Cardiac muscle cell (in vitro differentiated cells and primary cell): ENCODE results near the gene HAO2. TPM values are rescaled to one million over a fixed set of nuclear protein-coding genes. Genes with fewer than 3 reads are reported as not detected.

Experiments
- DNase-seq, 2 donors: peaks; one replicate each; pipeline versions ENCODE4 v3.0.0 to v3.0.0-alpha.2; 2010 to 2017; ENCODE audit warnings: low read depth in 1 of 2, low spot score in 1 of 2
- H3K27ac ChIP-seq: fragments of 200-600 bp; sonication (generic); 2 replicates; pipeline ENCODE4 v1.5.1; 2016
- H3K27me3 ChIP-seq: fragments of 200-600 bp; sonication (generic); 2 replicates; pipeline ENCODE4 v1.6.0; 2016; ENCODE audit warnings: control low read depth
- H3K36me3 ChIP-seq: fragments of 200-600 bp; sonication (generic); 2 replicates; pipeline ENCODE4 v1.5.1; 2016; ENCODE audit warnings: control low read depth
- H3K4me1 ChIP-seq: fragments of 200-600 bp; sonication (generic); 2 replicates; pipeline ENCODE4 v1.8.1; 2017; ENCODE audit warnings: low read depth, mild to moderate bottlenecking, mixed run types
- H3K4me3 ChIP-seq: fragments of 200-600 bp; sonication (generic); 2 replicates; pipeline ENCODE4 v1.5.1; 2016; ENCODE audit warnings: mild to moderate bottlenecking
- H3K9me3 ChIP-seq: fragments of 200-600 bp; sonication (generic); 2 replicates; pipeline ENCODE4 v1.5.1; 2017; ENCODE audit warnings: low read depth, mild to moderate bottlenecking, control low read depth
- polyA plus RNA-seq: library from polyadenylated mRNA; unstranded; fragments of >200 nt; fragmentation: Nextera tagmentation; extraction: Ambion mirVana; gene quantifications from 2 replicates; pipeline ENCODE4 v1.2.1, GENCODE V29; 2016
- total RNA-seq: library from RNA; depleted of rRNA; stranded (reverse); fragments of >200 nt; gene quantifications from 2 replicates; pipeline ENCODE4 v1.2.3, GENCODE V29; 2016
- TF ChIP-seq, protein P1 (sequence below): IDR thresholded peaks from 2 replicates; pipeline ENCODE4 v1.5.1; 2012; ENCODE audit warnings: low read depth, mild to moderate bottlenecking, low read length

The HAO2 gene
- total and polyA plus RNA-seq, 2 experiments from 2014 or later = not detected

DNA sequence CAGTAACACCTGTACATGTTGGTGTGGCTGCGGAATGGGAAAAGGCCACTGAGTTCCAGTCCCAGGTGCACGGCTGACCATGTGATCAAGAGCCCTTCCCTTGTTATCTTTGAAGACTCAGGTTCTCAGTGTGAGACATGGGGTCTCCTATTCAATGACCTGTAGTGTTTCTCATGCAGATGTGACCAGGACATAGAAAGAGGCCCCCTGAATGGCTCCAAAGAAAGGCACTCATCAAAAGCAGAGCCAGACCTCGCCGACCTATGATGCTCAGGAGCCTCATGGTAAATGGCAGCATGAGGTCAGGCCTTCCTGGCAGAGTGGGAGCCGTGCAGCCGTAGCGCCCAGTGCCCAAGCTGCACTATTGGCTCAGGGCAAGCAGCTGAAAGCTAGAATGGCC is 42.3 kb upstream of the HAO2 start:
- no peaks in the 10 kb centered on the region for H3K4me1 ChIP-seq
- H3K27ac ChIP-seq = no peak overlapping the region
- H3K4me3 ChIP-seq = no peak overlapping the region
- H3K27me3 ChIP-seq = peaks cover 18% of the 10 kb centered on the region
- H3K9me3 ChIP-seq = no peaks in the 10 kb centered on the region
- no peaks in the 10 kb centered on the region for H3K36me3 ChIP-seq
- TF ChIP-seq, protein P1, sequence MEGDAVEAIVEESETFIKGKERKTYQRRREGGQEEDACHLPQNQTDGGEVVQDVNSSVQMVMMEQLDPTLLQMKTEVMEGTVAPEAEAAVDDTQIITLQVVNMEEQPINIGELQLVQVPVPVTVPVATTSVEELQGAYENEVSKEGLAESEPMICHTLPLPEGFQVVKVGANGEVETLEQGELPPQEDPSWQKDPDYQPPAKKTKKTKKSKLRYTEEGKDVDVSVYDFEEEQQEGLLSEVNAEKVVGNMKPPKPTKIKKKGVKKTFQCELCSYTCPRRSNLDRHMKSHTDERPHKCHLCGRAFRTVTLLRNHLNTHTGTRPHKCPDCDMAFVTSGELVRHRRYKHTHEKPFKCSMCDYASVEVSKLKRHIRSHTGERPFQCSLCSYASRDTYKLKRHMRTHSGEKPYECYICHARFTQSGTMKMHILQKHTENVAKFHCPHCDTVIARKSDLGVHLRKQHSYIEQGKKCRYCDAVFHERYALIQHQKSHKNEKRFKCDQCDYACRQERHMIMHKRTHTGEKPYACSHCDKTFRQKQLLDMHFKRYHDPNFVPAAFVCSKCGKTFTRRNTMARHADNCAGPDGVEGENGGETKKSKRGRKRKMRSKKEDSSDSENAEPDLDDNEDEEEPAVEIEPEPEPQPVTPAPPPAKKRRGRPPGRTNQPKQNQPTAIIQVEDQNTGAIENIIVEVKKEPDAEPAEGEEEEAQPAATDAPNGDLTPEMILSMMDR = no peak
- DNase-seq = no peak

DNA sequence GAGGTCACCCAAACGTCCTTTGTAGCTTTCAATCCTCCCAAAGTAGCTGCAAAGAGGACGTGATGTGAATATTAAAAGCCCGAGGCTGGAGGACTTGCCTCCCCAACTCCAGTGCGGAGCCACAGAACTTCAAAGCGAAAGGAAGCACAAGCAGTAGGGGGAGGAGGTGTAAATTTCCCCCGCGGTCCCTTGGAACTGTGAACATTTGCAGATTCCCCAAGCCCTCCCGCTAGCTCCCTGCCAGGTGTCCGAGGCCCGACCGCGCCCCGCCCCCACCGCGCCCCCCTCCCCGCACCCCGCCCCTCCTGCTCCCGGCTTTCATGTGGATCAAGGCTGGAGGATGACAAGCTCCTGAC is 41.5 kb upstream of the HAO2 start:
- no peaks in the 10 kb centered on the region for H3K4me1 ChIP-seq
- H3K27ac ChIP-seq = no peak overlapping the region
- H3K27me3 ChIP-seq = peaks cover 18% of the 10 kb centered on the region
- TF ChIP-seq, protein P1 = no peak
- peak overlapping the region; percentile 21 for H3K4me3 ChIP-seq
- no peaks in the 10 kb centered on the region for H3K9me3 ChIP-seq
- peak in 1 of 2 donors; percentile 28 for DNase-seq
- no peaks in the 10 kb centered on the region for H3K36me3 ChIP-seq

DNA sequence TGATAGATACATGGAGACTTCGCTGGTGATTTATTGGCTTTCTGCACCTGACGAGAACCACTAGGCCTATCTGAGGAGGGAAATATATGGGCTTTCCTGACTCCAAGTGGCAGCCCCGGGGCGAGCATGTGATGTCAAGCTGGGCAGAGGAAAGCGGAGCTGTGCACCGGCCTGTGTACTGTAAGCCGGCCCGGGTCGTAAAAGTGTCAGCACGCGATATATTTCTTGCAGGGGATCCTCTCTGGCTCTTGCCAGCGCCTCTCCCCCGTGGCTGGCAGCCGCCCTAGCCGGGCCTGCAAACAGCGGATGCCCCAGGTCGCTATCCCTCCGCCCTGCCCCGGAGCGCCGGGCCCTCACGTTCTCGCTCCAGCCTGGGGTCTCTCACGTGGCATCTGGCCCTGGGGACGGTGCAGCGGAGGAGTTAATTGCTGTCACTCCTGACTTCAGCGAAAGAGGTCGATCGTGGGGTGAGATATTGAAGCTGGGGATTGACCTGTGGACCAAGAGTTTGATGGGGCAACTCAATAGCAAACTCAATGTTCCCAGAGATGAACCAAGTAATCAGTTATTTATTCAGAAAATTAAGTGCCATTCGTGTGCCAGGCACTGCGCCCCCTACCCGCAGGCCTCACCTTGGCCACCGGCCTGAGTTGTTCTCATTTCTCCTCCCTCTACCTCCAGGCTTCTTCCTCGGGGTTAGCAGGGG is 41.0 kb upstream of the HAO2 start:
- Histone ChIP-seq H3K4me3 (peak overlapping the region; percentile 21), H3K36me3 (no peaks in the 10 kb centered on the region), H3K27me3 (peaks cover 18% of the 10 kb centered on the region), H3K27ac (no peak overlapping the region), H3K4me1 (no peaks in the 10 kb centered on the region), H3K9me3 (no peaks in the 10 kb centered on the region)
- DNase-seq = peak; percentile 39 to 64
- TF ChIP-seq, protein P1 = peak; percentile 40

DNA sequence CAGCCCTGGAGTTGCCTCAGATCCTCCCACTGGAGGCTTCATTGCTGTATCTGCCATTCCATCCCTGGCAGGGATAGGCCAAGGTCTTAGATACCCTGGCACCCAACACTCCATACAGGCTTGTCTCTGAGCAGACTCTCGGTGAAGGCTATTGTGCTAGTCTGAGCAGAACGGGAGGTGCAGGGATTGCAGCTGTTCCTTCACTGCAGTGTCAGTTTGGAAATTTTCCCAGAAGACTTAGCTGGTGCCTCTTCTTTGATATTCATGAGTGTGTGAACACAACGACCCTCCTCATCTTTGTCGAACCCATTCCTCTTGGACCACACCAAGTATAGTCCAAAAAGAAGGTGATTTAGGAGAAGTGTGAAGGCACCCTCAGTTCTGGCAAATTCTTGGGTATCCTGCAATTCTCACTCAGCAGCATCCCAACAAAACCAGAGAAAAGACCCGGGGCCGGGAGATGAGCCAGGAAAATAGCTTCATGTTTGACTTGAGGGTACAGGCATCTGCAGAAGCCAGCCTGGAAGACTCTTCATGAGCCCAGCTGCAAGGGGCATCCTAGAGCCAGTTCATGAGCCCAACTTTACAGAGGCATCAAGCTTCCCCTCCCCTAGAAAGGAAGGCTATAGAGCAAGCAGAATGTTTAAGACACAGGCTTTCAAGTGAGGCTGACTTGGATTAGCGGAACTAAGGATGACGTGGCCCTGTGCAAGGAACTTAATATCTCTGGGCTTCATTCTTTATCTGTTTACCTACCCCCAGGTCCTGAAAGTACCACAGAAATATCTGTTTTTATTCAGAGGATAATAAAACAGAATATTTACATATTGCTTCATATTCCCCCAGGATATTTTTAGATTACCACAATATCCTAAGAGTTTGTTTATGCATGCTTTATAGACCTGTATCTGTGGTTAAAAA is 38.8 kb upstream of the HAO2 start:
- no peaks in the 10 kb centered on the region for H3K4me1 ChIP-seq
- H3K27me3 ChIP-seq = peaks cover 18% of the 10 kb centered on the region
- H3K27ac ChIP-seq = no peak overlapping the region
- DNase-seq = no peak
- H3K9me3 ChIP-seq = no peaks in the 10 kb centered on the region
- H3K36me3 ChIP-seq = no peaks in the 10 kb centered on the region
- TF ChIP-seq, protein P1 = no peak
- H3K4me3 ChIP-seq = no peak overlapping the region

DNA sequence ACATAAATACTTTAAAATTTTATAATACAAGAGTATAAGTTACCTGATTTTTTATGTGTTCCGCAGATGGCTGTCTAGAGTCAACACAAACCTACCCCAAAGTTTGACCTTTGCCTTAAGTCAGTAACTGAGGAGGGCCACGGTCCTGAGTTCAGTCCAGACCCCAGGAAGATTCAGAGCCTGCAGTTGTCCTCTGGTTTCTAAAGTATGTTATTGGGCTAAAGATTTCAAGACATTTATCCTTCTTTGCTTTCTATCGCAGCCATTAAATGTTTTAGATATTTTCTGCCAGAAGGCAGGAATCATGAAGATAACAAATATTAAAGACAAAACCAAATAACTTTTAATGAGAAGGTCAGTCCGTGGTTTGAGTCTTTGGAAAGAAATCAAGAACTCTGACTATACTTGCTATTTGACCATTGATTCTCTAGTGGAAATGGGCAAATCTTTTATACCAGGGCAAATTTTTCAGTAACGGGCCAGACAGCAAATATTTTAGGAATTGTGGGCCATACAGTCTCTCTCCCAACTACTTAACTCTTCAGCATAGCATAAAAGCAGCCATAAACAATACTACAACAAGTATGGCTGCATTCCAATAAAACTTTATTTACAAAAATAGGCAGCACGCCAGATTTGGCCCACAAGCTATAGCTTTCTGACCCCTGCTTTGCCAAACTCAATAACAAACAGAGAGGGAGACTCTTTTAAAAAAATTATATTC is 38.0 kb upstream of the HAO2 start:
- no peaks in the 10 kb centered on the region for H3K4me1 ChIP-seq
- no peak overlapping the region for H3K27ac ChIP-seq
- TF ChIP-seq, protein P1 = no peak
- H3K9me3 ChIP-seq = no peaks in the 10 kb centered on the region
- H3K27me3 ChIP-seq = peaks cover 11% of the 10 kb centered on the region
- H3K4me3 ChIP-seq = no peak overlapping the region
- no peaks in the 10 kb centered on the region for H3K36me3 ChIP-seq
- no peak for DNase-seq
